GM19395 (cell line): Measurements from ENCODE around the gene ACP6.
"Not testable (repeated sequence)": the region's sequence is repeated elsewhere in the genome, so short reads cannot be mapped to it uniquely, and the experiment has no call there.

Experiments
- ATAC-seq: cut with Tn5 transposase; IDR thresholded peaks from one replicate; pipeline ENCODE4 v1.9.1; 2021; ENCODE audit warnings: mild to moderate bottlenecking, moderate library complexity; ENCODE audit not compliant: unreplicated experiment

Gene ACP6

DNA sequence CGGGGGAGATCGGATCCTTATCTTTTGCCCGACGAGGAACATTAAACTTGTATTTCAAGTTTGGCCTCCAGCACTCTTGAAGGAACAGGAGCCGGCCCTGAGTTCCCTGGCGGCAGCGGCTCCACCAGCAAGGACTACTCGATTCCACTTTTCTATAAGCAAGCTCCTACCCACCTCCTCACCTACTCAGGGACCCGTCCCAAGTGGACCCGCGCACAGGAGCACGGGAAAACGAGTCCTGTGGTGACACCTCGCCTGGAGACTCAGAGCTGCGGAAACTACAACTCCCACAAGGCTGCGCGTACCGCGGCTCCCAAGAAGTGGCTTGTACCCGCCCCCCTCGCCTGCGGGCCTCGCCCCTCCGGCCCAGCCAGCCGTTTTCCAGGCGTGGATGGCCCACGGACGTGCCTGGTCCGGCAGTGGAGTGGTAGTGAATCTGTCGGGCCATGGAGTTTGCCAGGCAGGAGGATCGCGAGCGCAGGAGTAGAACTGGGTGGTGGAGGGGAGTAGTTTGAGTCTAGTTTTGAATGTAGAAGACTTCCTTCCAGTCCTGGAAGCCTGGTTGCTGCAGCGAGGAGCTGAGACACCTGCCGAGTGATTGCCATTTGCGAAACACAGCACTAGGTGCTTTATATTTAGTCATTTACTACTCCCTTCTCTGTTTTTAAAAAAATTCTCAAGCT is at the start of gene ACP6:
TSS of gene ACP6 (minus strand) at position 206 of the 683 bp plus-strand sequence. CDS start 476 bp downstream, outside the sequence.
- ATAC-seq: peak; percentile 93

DNA sequence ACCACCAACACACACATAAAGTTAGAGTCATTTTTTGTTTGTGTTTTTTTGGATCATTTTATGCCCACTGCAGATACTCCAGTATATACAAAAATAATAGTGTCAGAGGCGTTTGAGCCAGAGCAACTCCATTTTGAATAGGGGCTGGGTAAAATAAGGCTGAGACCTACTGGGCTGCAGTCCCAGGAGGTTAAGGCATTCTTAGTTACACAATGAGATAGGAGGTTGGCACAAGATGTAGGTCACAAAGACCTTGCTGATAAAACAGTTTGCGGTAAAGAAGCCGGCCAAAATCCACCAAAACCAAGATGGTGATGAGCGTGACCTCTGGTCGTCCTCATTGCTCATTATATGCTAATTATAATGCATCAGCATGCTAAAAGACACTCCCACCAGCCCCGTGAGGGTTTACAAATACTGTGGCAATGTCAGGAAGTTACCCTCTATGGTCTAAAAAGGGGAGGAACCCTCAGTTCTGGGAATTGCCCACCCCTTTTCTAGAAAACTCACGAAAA is 49.4 kb upstream of the ACP6 start:
- no peak for ATAC-seq

DNA sequence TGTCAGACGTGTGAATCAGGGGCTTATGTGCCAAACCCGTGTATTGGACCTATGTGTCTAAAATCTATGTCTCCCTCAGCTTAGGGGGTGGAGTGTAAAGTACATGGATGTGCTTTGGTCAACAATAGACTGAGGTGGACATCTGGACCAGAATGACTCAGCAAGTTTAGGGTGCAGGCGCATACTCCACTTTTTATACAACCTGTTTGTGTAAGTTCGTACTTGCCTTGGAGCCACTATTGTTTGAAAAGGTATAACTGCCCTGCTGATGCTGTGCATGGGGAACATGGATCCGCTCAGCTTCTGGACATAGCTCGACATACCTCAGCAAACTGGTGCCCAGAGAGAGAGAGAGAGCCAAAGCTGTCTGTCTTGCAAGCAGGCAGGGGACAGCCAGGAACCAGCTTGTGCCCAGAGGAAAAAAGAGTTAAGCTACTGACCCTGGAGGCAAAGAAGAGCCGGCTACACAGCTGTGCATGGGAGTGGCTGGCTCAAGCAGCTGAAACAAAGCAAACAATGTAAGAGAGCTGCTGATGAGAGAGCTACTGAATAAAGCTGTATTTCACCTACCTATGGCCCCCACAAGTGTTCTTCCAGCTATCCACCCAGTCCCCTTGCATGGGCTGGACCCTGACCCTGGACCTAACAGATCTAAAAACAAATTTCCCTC is 48.8 kb upstream of the ACP6 start:
- ATAC-seq: no peak

DNA sequence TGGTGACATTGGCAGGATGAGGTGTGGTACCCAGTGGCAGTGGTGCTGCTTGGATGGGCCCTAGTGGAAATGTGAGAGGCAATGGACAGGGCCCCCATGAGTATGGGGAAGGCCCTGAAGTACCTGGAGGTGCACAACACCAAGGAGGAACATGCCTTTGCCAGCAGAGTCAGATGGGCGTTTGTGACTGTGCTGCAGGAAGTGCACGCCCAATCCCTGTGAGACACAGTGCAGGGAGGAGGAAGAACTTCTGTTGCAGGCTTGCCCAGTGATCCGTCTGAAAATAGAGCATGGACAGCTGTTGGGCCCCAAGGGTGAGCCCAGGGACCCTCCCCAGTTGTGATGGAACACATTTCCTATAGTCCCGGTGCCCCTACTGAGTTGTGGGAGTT is 47.4 kb upstream of the ACP6 start:
- no peak for ATAC-seq

DNA sequence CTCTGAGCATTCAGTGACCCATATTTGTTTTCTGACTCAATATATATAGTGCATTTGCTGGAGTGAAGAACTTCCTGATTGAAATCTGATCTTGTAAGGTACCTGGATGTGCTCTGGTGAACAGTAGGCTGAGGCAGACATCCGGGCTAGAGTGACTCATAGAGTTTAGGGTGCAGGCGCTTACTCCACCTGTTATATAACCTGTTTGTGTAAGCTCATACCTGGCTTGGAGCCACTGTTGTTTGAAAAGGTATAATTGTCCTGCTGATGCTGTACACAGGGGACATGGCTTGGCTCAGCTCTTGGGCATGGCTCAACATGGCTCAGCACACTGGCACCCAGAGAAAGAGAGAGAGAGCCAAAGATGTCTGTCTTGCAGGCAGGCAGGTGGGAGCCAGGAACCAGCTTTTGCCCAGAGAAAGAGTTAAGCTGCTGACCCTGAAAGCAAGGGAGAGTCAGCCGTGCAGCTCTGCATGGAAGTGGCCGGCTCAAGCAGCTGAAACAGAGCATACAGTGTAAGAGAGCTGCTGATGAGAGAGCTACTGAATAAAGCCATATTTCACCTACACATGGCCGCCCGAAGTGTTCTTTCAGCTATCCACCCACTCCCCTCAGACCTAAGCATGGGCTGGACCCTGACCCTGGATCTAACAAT is 46.9 kb upstream of the ACP6 start:
- no peak for ATAC-seq

DNA sequence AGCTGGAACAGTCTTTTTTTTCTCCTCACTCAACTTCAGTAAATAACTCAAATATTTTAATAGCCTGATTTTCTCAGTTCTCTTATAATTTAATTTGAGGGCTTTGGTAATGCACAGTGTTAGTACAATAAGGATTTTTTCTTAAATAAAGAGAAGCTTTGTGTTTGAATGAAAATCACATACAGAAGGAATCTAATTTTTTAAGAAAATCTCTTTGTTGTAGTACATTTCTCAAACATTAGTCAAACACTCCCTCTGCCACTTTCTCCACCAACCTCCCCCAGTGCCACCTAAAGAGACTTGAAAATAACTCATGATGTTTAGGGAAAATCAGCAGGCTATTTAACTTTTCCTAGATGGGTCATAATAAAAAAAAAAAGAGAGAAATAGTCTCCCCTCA is 42.3 kb upstream of the ACP6 start:
- ATAC-seq: no peak

DNA sequence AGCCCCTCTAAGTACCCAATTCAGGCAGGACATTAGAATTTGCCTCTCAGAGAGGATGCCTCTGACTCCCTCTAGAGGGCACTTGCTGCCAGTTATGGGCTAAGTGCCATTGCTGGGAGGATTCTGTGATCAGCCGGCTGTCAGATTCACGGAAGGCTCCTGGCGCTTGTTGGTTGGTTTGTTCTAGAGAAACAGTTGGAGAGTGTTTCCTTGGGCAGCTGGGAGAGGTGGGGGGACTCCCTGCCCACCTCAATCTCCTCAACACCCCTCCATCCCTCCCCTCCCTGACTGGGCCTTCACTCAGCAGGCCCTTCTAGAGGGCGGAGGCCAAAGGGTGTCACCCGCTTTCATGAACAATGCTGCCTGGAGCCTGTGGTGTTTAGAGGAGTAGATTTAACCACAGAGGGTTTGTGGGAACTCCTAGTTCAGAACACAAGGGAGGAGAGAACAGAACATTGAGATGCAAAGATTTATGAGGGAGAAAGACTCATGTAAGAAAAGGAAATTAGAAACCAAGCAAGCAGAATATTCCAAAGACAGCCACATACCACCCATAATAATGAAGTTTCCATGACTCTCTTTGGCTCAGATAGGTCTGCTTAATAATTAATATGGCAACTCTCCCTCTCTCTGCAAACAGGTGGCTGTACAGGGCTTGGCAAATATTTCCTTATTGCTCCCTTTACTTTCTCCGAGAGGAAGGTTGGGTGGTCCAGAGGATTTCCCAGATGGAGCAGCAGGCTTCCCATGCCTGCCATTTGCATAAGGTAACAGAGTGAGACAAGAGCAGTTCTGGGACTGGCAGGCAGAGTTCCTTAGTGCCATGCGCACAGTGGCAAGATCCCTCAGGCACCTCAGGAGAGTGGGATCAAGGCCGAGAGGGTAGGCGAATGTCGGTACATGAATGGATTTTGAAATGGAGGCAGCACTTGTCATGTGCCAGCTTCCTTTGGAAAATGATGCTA is 30.0 kb upstream of the ACP6 start:
- ATAC-seq: no peak

DNA sequence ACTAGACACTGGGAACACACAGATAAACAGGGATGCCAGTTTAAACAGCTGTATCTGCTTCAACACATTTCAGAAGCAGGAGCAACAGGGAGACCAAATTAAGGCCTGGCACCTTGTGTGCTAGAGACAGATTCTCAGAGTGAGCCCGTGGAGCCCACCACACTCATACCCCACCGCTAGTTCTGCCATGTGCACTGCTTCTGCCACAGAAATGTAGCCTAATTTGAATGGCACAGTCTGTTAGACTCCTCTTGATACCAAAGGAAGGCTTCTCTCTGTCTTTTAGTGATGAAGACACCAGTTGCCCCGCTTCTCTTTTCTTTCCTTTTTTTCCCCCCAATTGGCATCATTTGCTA is 29.3 kb upstream of the ACP6 start:
- ATAC-seq: no peak

DNA sequence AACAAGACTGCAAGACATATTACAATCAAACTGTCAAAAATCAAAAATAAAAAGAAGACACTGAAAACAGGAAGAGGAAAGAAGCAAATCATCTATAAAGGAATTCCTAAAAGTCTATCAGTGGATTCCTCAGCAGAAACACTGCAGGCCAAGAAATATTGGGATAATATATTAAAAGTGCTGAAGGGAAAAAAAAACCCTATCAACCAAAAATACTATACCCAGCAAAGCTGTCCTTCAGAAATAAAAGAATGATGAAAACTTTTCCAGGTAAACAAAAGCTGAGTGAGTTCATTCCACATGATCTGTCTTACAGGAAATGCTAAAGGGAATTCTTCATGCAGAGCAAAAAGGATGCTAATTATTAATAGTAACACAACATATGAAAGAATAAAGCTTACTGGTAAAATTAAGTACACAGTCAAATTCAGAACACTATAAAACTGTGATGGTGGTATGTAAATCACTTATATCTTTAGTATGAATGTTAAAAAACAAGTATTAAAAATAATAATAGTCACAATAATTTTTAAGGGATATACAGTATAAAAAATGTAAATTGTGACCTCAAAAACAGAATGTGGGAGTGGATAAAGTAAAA is 12.9 kb upstream of the ACP6 start:
- ATAC-seq: no peak

DNA sequence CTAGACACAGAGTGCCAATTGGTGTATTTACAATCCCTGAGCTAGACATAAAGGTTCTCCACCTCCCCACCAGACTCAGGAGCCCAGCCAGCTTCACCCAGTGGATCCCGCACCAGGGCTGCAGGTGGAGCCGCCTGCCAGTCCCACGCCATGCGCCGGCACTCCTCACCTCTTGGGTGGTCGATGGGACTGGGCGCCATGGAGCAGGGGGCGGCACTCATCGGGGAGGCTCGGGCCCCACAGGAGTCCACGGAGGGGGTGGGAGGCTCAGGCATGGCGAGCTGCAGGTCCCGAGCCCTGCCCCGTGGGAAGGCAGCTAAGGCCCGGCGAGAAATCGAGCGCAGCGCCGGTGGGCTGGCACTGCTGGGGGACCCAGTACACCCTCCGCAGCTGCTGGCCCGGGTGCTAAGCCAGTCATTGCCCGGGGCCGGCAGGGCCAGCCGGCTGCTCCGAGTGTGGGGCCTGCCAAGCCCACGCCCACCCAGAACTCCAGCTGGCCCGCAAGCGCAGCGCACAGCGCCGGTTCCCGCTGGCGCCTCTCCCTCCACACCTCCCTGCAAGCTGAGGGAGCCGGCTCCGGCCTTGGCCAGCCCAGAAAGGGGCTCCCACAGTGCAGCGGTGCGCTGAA is 10.4 kb upstream of the ACP6 start:
- not testable (repeated sequence) for ATAC-seq

DNA sequence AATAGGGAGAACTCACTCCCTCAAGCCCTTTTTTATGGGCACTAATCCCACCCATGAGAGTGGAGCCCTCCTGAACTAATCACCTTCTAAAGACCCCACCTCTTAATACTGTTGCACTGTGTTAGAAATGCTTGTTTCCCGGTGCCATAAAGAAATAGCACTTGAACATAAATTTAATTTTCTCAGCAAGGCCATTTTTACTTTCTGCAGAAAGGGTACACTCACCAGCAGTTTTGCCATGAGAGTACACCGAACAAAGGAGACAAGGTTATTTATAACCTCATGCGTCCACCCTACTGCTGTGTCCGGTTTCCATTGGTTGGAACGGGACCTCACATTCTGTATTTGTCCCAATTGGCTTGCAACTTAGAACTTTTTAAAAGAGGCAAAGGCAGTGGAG is 7.4 kb upstream of the ACP6 start:
- not testable (repeated sequence) for ATAC-seq

DNA sequence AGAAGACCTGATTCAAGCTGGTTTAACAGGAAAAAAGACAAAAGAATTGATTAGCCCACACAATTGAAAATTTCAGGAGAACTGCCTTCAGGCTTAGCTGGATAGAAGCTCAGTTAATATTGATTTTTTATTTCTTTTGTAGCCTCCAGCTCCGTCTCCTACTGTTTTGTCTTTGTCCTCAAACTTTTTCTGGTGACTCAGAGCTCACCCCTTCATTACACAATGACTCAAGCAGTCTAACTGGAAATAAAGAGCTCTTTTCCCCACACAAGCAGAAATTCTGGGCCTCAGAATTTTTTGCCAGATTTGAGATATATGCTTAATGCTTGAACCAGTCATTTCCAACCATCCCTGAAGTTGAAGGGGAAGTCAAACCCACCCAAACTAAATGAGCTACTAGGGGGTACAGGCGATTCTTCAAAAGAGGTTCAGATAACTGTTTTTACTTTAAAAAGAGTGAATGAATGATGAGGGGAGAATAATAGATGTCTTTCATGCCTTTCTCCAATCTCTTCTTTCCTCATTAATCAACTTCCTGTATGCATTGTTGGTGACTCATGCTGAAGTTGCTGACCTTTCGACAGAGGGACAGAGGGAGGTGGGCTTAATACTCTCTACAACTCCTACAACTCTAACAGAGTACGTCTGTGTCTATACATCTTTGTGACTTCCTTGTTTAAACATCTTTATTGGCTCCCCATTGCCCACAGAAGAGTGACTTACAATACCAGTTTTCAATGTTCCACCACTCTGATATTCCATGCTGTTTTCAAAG is 6.2 kb upstream of the ACP6 start:
- no peak for ATAC-seq

DNA sequence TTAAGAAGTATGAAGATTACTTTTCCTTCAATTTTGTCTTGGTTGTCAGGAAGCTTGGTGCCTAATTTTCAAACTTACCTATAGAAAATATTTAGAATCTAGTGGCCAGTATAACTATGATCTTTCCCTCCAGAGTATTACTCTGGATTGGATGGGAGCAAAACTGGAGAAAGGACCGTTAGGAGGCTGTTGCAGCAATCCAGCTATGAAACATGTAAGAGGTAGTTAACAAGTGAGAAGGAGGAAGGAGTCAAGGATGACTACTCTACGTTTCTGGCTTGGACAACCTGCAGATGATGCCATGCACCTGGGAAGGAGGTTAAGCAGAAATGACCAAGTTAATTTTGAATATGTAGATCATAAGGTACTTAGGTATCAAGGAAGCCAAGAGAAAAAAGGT is 3.5 kb upstream of the ACP6 start:
- no peak for ATAC-seq

DNA sequence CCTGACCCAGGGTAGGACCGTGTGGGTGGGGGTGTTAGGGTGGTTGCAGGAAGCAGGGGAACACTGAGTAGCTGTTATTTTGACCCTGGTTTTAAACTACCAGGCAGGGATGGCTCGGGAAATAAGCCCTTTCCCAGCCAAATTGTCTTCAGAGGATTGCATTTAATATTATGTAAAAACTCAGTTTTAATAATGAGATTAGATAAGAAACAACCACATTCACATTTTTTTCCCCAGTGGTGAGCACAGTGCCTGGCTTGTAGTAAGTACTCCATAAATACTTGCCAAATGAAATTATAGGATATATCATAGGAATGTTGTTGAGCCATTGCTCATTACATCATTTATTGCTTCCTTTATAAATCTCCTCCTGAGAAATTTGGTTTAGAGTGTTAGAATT is 3.1 kb upstream of the ACP6 start:
- ATAC-seq: no peak

DNA sequence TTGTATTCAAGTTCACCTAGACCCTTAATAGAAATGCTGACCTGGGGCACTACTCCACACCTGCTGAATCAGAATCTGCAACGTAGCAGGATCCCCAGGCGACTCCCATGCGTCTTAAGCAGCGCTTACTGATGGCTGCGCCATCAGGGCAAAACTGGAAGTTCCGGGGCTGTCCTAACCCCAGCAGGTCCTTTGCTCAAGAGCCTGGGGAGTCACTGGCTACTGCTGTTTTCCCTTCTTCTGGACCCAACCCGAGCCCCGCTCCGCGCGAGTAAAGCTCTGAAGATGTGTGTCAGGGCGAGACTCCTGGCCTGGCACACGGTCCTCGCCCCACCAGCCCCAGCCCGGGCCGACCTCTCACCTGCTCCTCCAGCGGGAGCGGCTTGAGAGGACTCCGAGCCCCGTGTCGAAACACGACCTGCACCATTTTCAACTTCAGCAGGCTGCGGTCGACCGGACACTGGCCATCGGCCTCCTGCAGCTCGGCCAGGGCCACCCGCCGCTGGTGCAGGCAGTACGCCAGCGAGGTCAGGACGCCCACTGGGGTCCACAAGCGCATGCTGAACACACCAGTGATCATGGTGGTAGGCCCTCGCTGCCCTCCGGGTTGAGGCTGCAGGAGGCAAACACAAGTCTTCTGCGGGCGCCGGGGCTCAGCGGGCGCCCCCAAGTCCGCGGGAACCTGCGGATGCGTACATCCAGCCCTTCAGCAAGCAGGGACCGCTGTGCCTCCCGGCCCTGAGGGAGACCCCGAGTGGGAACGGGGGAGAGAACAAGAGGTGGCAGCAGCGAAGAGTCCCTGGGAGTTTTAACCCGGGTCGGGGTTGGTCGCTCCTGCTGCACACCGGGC is 630 bp downstream of the ACP6 start:
- peak; percentile 50 for ATAC-seq

DNA sequence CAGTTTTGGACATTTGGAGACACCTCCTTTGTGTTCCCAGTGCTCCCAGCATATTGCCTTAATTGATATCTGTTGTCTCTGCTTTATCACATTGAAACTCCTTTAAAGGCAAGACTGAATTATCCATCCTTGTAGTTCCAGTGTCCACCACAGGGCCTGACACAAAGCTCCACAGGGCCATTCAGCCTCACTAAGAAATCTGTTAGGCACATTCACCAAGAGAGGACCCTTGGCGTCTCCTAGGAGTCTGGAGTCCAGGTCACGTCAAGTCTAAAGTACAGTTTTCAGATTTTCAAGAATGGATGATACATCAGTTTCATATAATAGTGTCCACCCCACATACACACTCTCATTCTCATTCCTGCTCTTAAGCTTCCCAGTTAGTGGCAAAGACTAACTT is 4.8 kb downstream of the ACP6 start:
- no peak for ATAC-seq

DNA sequence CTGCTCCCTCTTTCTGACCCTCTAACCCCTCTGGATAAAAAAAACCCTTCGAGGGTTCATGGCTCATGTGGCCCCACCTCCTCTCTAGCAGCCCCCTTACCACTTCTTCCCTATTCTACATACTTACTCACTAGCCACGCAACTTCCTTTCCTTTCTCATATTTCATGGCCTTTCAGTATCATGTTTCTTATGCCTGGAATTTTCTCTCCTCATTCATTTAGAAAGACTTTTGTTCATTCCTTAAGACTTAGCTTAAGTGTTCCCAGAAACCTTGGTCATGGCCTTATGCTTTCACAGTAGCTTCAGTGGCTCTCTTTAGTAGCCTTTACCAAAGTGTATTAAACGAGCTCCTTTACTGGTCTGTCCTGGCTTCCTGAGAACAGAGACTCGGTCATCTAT is 6.1 kb downstream of the ACP6 start:
- no peak for ATAC-seq

DNA sequence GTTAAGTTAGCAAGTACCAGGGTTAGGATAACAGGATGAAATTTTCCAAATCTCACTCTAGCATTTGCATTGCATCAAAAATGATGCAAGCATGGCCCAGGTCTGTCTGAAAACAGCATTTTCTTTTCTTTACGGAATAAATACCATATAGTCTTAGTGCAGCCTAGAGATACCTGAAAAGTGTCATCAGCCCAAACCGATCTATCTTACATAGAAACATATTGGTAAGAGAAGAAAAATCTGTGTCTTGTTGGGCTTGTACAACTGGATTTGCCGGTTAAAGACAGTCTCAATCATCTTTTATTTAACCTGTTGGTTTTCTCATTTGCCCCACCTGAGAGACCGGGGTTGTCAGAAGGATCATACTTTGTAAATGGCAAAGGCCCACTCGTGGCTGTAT is 15.8 kb downstream of the ACP6 start:
- no peak for ATAC-seq
